Keratinocyte (primary cell): ENCODE results near the gene CELF2. TPM values are rescaled to one million over a fixed set of nuclear protein-coding genes. Genes with fewer than 3 reads are reported as not detected.

Experiments used
- DNase-seq: peaks from one replicate; pipeline ENCODE4 v3.0.0-alpha.2; 2011; ENCODE audit warnings: low read depth, missing footprints, low spot score
- FAIRE-seq: peaks from 2 replicates; lab custom pipeline; 2011; peaks lifted over from hg19 to GRCh38; lab: Jason Lieb, UNC
- H2AFZ ChIP-seq: 2 replicates; pipeline ENCODE4 v1.6.0; 2012; ENCODE audit warnings: low read length, control low read depth, inconsistent platforms; ENCODE audit not compliant: control insufficient read depth
- H3K27ac ChIP-seq: 2 replicates; pipeline ENCODE4 v1.5.1; 2011; ENCODE audit warnings: low read length; ENCODE audit not compliant: control insufficient read depth, insufficient read depth
- H3K27me3 ChIP-seq: 3 replicates; pipeline ENCODE4 v1.6.0; 2011; ENCODE audit warnings: low read length; ENCODE audit not compliant: control insufficient read depth, insufficient read depth; ENCODE audit errors: extremely low read depth
- H3K36me3 ChIP-seq, 2 experiments: 2 replicates in 1 of 2; 3 replicates in 1 of 2; pipeline ENCODE4 v1.5.1; 2011; ENCODE audit warnings: low read length in 2 of 2, mild to moderate bottlenecking in 1 of 2; ENCODE audit not compliant: control insufficient read depth in 2 of 2, insufficient read depth in 2 of 2; ENCODE audit errors: extremely low read depth in 1 of 2
- H3K4me1 ChIP-seq: 3 replicates; pipeline ENCODE4 v1.5.1; 2011; ENCODE audit warnings: low read length; ENCODE audit not compliant: control insufficient read depth, insufficient read depth; ENCODE audit errors: extremely low read depth
- H3K4me2 ChIP-seq: 3 replicates; pipeline ENCODE4 v1.6.0; 2011; ENCODE audit warnings: low read depth, low read length; ENCODE audit not compliant: control insufficient read depth, insufficient read depth; ENCODE audit errors: extremely low read depth
- H3K4me3 ChIP-seq, 3 experiments: fragments of 200-600 bp in 1 of 3; sonication (generic) in 1 of 3; 2 replicates in 2 of 3; 3 replicates in 1 of 3; pipeline ENCODE4 v1.5.1; 2011 to 2016; ENCODE audit warnings: low read length in 3 of 3, mild to moderate bottlenecking in 3 of 3, control low read depth in 2 of 3, inconsistent platforms in 1 of 3, low read depth in 1 of 3, mixed read lengths in 1 of 3, mixed run types in 1 of 3, moderate library complexity in 1 of 3; ENCODE audit not compliant: control insufficient read depth in 2 of 3, insufficient read depth in 2 of 3; ENCODE audit errors: extremely low read depth in 1 of 3
- H3K79me2 ChIP-seq: 2 replicates; pipeline ENCODE4 v1.6.0; 2012; ENCODE audit warnings: low read length; ENCODE audit not compliant: control insufficient read depth, insufficient read depth
- H3K9ac ChIP-seq: 3 replicates; pipeline ENCODE4 v1.6.0; 2011; ENCODE audit warnings: low read length; ENCODE audit not compliant: control insufficient read depth, insufficient read depth; ENCODE audit errors: extremely low read depth
- H3K9me1 ChIP-seq: 3 replicates; pipeline ENCODE4 v1.6.0; 2011; ENCODE audit warnings: low read length; ENCODE audit not compliant: control insufficient read depth, insufficient read depth; ENCODE audit errors: extremely low read depth
- H3K9me3 ChIP-seq: 2 replicates; pipeline ENCODE4 v1.5.1; 2012; ENCODE audit warnings: low read depth, low read length; ENCODE audit not compliant: control insufficient read depth
- H4K20me1 ChIP-seq: 3 replicates; pipeline ENCODE4 v1.6.0; 2011; ENCODE audit warnings: low read length; ENCODE audit not compliant: control insufficient read depth, insufficient read depth; ENCODE audit errors: extremely low read depth
- CTCF ChIP-seq, 3 experiments: IDR thresholded peaks in 1 of 3; conservative IDR thresholded peaks in 1 of 3; optimal IDR thresholded peaks in 1 of 3; 2 replicates in 2 of 3; 3 replicates in 1 of 3; pipeline versions ENCODE3 to v1.5.1; 2011; ENCODE audit warnings: low read length in 3 of 3, mild to moderate bottlenecking in 3 of 3, moderate library complexity in 2 of 3, control low read depth in 1 of 3, inconsistent platforms in 1 of 3; ENCODE audit not compliant: insufficient read depth in 2 of 3; ENCODE audit errors: extremely low read depth in 1 of 3
- EZH2 ChIP-seq: IDR thresholded peaks from one replicate; pipeline ENCODE4 v1.6.1; 2012; ENCODE audit warnings: inconsistent platforms, mild to moderate bottlenecking, low read length, moderate library complexity
- dilution Hi-C: fragments of 300-500 bp; cut with MboI; formaldehyde crosslinking; loops from one replicate; pipeline ENCODE4 v1.7.0; 2020; ENCODE audit warnings: low sequenced_read_pairs; ENCODE audit not compliant: extremely low pct_ligation_motif_present
- polyA plus RNA-seq, 5 experiments: library from polyadenylated mRNA; depleted of rRNA in 3 of 5; stranded (reverse) in 3 of 5; stranded (forward) in 1 of 5; unstranded in 1 of 5; fragments of >200 nt; gene quantifications; 1 replicate in 1 of 5; 2 replicates in 3 of 5; 3 replicates in 1 of 5; pipeline versions ENCODE4 v1.2.1 to v1.2.3, GENCODE V29; 2011 to 2012; ENCODE audit warnings: missing spikeins in 2 of 5, low read depth in 1 of 5, low replicate concordance in 1 of 5

The CELF2 gene
- polyA plus RNA-seq, 1 donor (not counting 4 experiments of a cell fraction or from before 2014, with no cell fraction given) = 9.8 TPM

- no peak overlapping the region for H3K4me3 ChIP-seq
- no peaks in the 10 kb centered on the region for H3K36me3 ChIP-seq
- dilution Hi-C loops = no loop called here
- no peaks in the 10 kb centered on the region for H3K9me3 ChIP-seq
- peaks cover 3% of the 10 kb centered on the region for H3K79me2 ChIP-seq
- H3K27me3 ChIP-seq = no peaks in the 10 kb centered on the region
- H2AFZ ChIP-seq = no peak overlapping the region
- H3K27ac ChIP-seq = no peak overlapping the region
- H3K4me1 ChIP-seq = no peaks in the 10 kb centered on the region
- H4K20me1 ChIP-seq = no peaks in the 10 kb centered on the region
- DNase-seq = no peak
- FAIRE-seq = no peak
- no peak overlapping the region for H3K4me2 ChIP-seq
- H3K9me1 ChIP-seq = no peaks in the 10 kb centered on the region
- H3K9ac ChIP-seq = no peak overlapping the region
- TF ChIP-seq EZH2 (no peak), CTCF (optimal IDR thresholded peaks at IDR 0.05 in 1 of 3, IDR thresholded peaks at IDR 0.05 in 1 of 3, conservative IDR thresholded peaks at IDR 0.05 in 1 of 3; ENCODE audit: extremely low read depth in 1 of 3, insufficient read depth in 2 of 3, low read length in 3 of 3) (no peak)
These were observed 25.4 kb downstream of the CELF2 start for GRCh38 chr10:11043039-11043438.

DNA sequence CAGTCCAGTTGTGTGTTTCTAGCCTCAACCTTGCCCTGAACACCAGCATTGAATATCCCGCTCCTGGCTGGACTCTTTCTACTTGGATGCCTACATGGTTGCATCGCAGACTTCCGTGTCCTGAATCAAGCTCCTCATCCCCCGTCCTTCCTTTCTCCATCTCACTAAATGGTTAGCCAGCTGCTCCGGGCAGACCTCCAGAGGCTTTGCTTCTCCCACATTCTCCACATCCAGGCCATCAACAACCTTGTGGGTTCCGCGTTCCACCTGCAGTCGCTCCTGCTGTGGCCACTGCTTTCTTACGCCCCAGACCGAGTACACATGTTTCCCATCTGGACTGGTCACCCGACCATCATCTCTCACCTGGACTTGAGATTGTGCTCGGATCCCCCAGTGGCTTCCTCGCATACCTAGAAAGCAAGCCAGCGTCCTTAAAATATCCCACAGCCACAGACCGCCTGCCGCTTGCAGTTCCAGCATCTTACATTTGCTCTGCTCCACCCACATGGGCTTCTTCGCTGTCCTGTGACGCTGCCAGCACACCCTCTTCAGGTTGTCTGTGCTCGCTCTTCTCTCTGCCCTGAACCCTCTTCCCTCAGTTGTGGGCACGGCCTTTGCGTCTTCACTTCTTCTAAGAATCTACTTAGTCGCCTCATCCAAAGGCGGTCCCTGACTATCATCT, 25.9 kb downstream of the CELF2 start:
- Histone ChIP-seq H3K79me2 (peaks cover 3% of the 10 kb centered on the region), H3K27me3 (no peaks in the 10 kb centered on the region), H3K4me2 (no peak overlapping the region), H3K36me3 (no peaks in the 10 kb centered on the region), H4K20me1 (no peaks in the 10 kb centered on the region), H3K9ac (no peak overlapping the region), H3K4me1 (no peaks in the 10 kb centered on the region), H3K27ac (no peak overlapping the region), H3K4me3 (no peak overlapping the region), H2AFZ (no peak overlapping the region), H3K9me1 (no peaks in the 10 kb centered on the region), H3K9me3 (no peaks in the 10 kb centered on the region)
- FAIRE-seq = no peak
- DNase-seq = no peak
- dilution Hi-C loops = no loop called here
- TF ChIP-seq CTCF (optimal IDR thresholded peaks at IDR 0.05 in 1 of 3, IDR thresholded peaks at IDR 0.05 in 1 of 3, conservative IDR thresholded peaks at IDR 0.05 in 1 of 3; ENCODE audit: extremely low read depth in 1 of 3, insufficient read depth in 2 of 3, low read length in 3 of 3) = no peak
- TF ChIP-seq EZH2 = no peak
